Heart left ventricle (tissue), 16 donors: ENCODE measurements around the gene IGFBP2. TPM values are rescaled to one million over a fixed set of nuclear protein-coding genes. Genes with fewer than 3 reads are reported as not detected.

Source experiments
- ATAC-seq, 4 donors: fragments of 200-7000 bp; cut with Tn5 transposase; one replicate each; pipeline ENCODE4 v1.9.1; 2020 to 2022; ENCODE audit warnings: moderate library complexity in 4 of 4, mild to moderate bottlenecking in 3 of 4, moderate number of reproducible peaks in 1 of 4
- DNase-seq, 5 donors: peaks; one replicate each; pipeline ENCODE4 v3.0.0-alpha.2; 2020
- H3K27ac ChIP-seq, 12 donors: fragments of 200-600 bp; sonication (generic) in 4 of 12; one replicate each; pipeline versions ENCODE4 v1.5.0 to v1.8.0; 2016 to 2022; ENCODE audit warnings: mild to moderate bottlenecking in 2 of 12
- H3K27me3 ChIP-seq, 9 donors: fragments of 200-600 bp; sonication (generic) in 2 of 9; one replicate each; pipeline versions ENCODE4 v1.5.1 to v1.8.0; 2016 to 2022; ENCODE audit warnings: mild to moderate bottlenecking in 3 of 9
- H3K36me3 ChIP-seq, 9 donors: fragments of 200-600 bp; sonication (generic) in 2 of 9; one replicate each; pipeline versions ENCODE4 v1.5.0 to v1.8.0; 2018 to 2022; ENCODE audit warnings: mild to moderate bottlenecking in 2 of 9
- H3K4me1 ChIP-seq, 12 donors: fragments of 200-600 bp; sonication (generic) in 4 of 12; one replicate each; pipeline versions ENCODE4 v1.5.0 to v1.8.0; 2016 to 2022; ENCODE audit warnings: mild to moderate bottlenecking in 3 of 12
- H3K4me3 ChIP-seq, 12 donors: fragments of 200-600 bp; sonication (generic) in 4 of 12; one replicate each; pipeline versions ENCODE4 v1.5.0 to v1.8.0; 2017 to 2022; ENCODE audit warnings: mild to moderate bottlenecking in 9 of 12, moderate library complexity in 4 of 12
- H3K9me3 ChIP-seq, 12 donors: fragments of 200-600 bp; sonication (generic) in 4 of 12; one replicate each; pipeline versions ENCODE4 v1.5.0 to v1.8.0; 2016 to 2022; ENCODE audit warnings: mild to moderate bottlenecking in 1 of 12
- CTCF ChIP-seq, 12 donors: fragments of 200-600 bp; sonication (generic) in 4 of 12; IDR thresholded peaks; one replicate each; pipeline versions ENCODE4 v1.5.0 to v1.8.0; 2018 to 2022; ENCODE audit warnings: antibody characterized with exemption in 12 of 12, mild to moderate bottlenecking in 5 of 12
- POLR2A ChIP-seq, 2 donors: fragments of 450-650 bp; IDR thresholded peaks; one replicate each; pipeline ENCODE4 v1.6.1; 2017; ENCODE audit warnings: antibody characterized with exemption in 2 of 2, mild to moderate bottlenecking in 2 of 2, moderate library complexity in 2 of 2
- WGBS, 4 donors: extraction: QIAGEN DNeasy Blood & Tissue Kit in 2 of 4; methylation state at CpG; one replicate each; pipeline versions ENCODE4 v1.1.5 to v1.1.7; 2013 to 2018; 5-methylcytosine and 5-hydroxymethylcytosine counted together
- intact Hi-C, 10 donors: fragments of 100-400 bp; cut with DNase I; formaldehyde crosslinking; loops; one replicate each; pipeline versions ENCODE4 v1.11.1 to v1.14.2; 2022
- polyA plus RNA-seq, 2 donors: library from polyadenylated mRNA; stranded (reverse); fragments of 200-250 nt; gene quantifications; one replicate each; pipeline ENCODE4 v1.2.3, GENCODE V29; 2013
- total RNA-seq, 9 donors: library from RNA; depleted of rRNA in 2 of 9; stranded (reverse); fragments of >200 nt in 2 of 9; fragmentation: NEBNext Ultra II Directional in 3 of 9; extraction: Animal tissue kit (Norgen Biotek cat#: 25700) in 3 of 9; gene quantifications; one replicate each; pipeline versions ENCODE4 v1.1.0 to v1.2.4, GENCODE V29; 2016 to 2023
- donor health status: ischemic (EF 13 %, LVEDD 7.1; RV severe dilation, severe dysfunction).
- donor health status: healthy with polysubstance abuse.
- donor health status: DM: no; HTN: yes; CAD: no.
- donor health status: DM: no; HTN: no; CAD: no.
- donor health status: ischemic (EF 25% LVEDD 6.9; RV normal size, moderate dysfunction).
- donor health status: ischemic (EF 25% LVEDD 5.7; RV mildly dilated, moderate dysfunction).
- donor health status: healthy.
- donor health status: DM: yes; HTN: yes; CAD: no.
- donor health status: ischemic (EF 35%, LVEDD 5.7; RV mildly dilated, moderate dysfunction).
- donor health status: nonischemic (EF 11% LVEDD 7.7; RV severe dilation, severe dysfunction).
- donor health status: DM: yes; HTN: yes; CAD: no.
- donor health status: PGD.
- donor health status: ischemic (EF 29% LVEDD 5.4; RV normal size, mild dysfunction).
- donor health status: nonischemic (EF 23%, LVEDD 6.1; RV moderate dilation, normal function).

IGFBP2 gene
- total and polyA plus RNA-seq, 11 donors, result 57.2 to 326 (median 113) TPM

GRCh38 chr2:216711348-216711747 lies 78.1 kb downstream of the IGFBP2 start:
- no peaks in the 10 kb centered on the region for H3K36me3 ChIP-seq
- intact Hi-C loops, result loop anchor here in 3 of 10 donors (5.0 to 10.0 kb wide), 2 partner anchors 123 to 126 kb away; no protein-coding TSS in a partner anchor
- ATAC-seq (no peak), DNase-seq (no peak)
- TF ChIP-seq POLR2A (IDR thresholded peaks at IDR 0.05), result no peak
- no peak for TF ChIP-seq CTCF (IDR thresholded peaks at IDR 0.05)
- WGBS, 4 donors, result 74 to 85% (median 81%) methylated on average over 8 of the region's 8 CpGs
- H3K27me3 ChIP-seq, result no peaks in the 10 kb centered on the region
- peaks cover 0 to 45% (median 5%) of the 10 kb centered on the region in 12 donors for H3K4me1 ChIP-seq
- H3K4me3 ChIP-seq, result no peak overlapping the region
- H3K27ac ChIP-seq, result peak overlapping the region in 10 of 12 donors; percentile 16 to 83 (median 56)
- H3K9me3 ChIP-seq, result peaks cover 0 to 14% (median 0%) of the 10 kb centered on the region in 12 donors

- Histone ChIP-seq H3K4me3 (no peak overlapping the region), H3K36me3 (no peaks in the 10 kb centered on the region), H3K27me3 (no peaks in the 10 kb centered on the region), H3K4me1 (peaks cover 0 to 47% (median 5%) of the 10 kb centered on the region in 12 donors), H3K27ac (peak overlapping the region in 7 of 12 donors; percentile 1 to 58 (median 33)), H3K9me3 (peaks cover 0 to 9% (median 0%) of the 10 kb centered on the region in 12 donors)
- WGBS, 4 donors, result 56 to 72% (median 68%) methylated on average over 8 of the region's 8 CpGs
- DNase-seq, result peak; percentile 55 to 76 (median 62)
- intact Hi-C loops, result loop anchor here in 3 of 10 donors (5.0 to 10.0 kb wide), 2 partner anchors 121 to 123 kb away; no protein-coding TSS in a partner anchor
- no peak for TF ChIP-seq POLR2A (IDR thresholded peaks at IDR 0.05)
- no peak for TF ChIP-seq CTCF (IDR thresholded peaks at IDR 0.05)
- peak in 3 of 4 donors; percentile 63 to 67 (median 66) for ATAC-seq
Measured at GRCh38 chr2:216713691-216714336, 80.6 kb downstream of the IGFBP2 start.

Other genes starting within 250 kb of the IGFBP2 start
- gene SMARCAL1, start 220.9 kb upstream of the IGFBP2 start, total RNA-seq, result 10 to 100 TPM in 7 of 9 donors, 1 to 10 TPM in 2; 5.5 to 17.1 (median 11.5) TPM
- 1 to 10 TPM; 5.0 to 5.9 TPM for gene SMARCAL1, start 220.9 kb upstream of the IGFBP2 start, polyA plus RNA-seq
- gene RPL37A, start 134.6 kb upstream of the IGFBP2 start, total RNA-seq, result 1,000 to 10,000 TPM in 7 of 9 donors, 100 to 1,000 TPM in 2; 602 to 2,166 (median 1,938) TPM
- 1,000 to 10,000 TPM; 3,067 to 3,426 TPM for gene RPL37A, start 134.6 kb upstream of the IGFBP2 start, polyA plus RNA-seq
- 100 to 1,000 TPM in 8 of 9 donors, 10 to 100 TPM in 1; 83.1 to 441 (median 157) TPM for gene IGFBP5, start 62.1 kb downstream of the IGFBP2 start, total RNA-seq
- gene IGFBP5, start 62.1 kb downstream of the IGFBP2 start, polyA plus RNA-seq, result 100 to 1,000 TPM in 1 of 2 donors, 10 to 100 TPM in 1; 58.2 to 108 TPM
- not detected for gene TNP1, start 226.6 kb downstream of the IGFBP2 start, total RNA-seq
- gene TNP1, start 226.6 kb downstream of the IGFBP2 start, polyA plus RNA-seq, result not detected